ENCODE measurements around the gene ZMIZ1. TPM values are rescaled to one million over a fixed set of nuclear protein-coding genes. Genes with fewer than 3 reads are reported as not detected.

ZMIZ1 gene
- total RNA-seq, 4 donors from 2014 or later, result 58.1 to 87.4 (median 74.2) TPM

DNA sequence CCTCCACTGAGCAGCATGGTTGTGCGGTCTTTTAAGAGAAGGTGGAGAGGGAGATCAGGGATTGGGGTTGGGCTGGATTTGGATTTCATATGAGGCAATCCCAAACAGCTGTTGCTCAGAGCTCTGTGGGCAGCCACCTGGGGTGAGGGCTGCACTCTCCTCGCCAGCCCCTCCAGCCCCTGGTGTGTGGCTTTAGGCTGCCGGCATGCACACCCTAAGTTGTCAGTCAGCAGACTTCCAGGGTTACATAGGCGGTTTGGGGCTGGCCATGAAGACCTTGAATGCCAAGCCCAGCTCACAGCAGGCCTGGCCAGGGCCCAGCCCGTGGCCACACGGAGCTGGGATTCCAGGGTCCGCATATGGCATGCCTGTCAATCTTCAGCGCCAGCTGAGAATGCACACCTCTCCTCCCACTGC is 54.8 kb downstream of the ZMIZ1 start:
- no peak for DNase-seq (ENCODE audit: low spot score in 2 of 2)
- 68 to 78% methylated on average over 8 of the region's 8 CpGs for WGBS, 2 donors
- H3K4me3 ChIP-seq (ENCODE audit: low read depth, poor library complexity, severe bottlenecking), result no peak overlapping the region
- intact Hi-C loops (cut with DNase I; ENCODE audit: low total_unique reads), result loop anchor here (10.0 kb wide), 1 partner anchor 1811 kb away; no protein-coding TSS in a partner anchor
- TF ChIP-seq, protein P1, sequence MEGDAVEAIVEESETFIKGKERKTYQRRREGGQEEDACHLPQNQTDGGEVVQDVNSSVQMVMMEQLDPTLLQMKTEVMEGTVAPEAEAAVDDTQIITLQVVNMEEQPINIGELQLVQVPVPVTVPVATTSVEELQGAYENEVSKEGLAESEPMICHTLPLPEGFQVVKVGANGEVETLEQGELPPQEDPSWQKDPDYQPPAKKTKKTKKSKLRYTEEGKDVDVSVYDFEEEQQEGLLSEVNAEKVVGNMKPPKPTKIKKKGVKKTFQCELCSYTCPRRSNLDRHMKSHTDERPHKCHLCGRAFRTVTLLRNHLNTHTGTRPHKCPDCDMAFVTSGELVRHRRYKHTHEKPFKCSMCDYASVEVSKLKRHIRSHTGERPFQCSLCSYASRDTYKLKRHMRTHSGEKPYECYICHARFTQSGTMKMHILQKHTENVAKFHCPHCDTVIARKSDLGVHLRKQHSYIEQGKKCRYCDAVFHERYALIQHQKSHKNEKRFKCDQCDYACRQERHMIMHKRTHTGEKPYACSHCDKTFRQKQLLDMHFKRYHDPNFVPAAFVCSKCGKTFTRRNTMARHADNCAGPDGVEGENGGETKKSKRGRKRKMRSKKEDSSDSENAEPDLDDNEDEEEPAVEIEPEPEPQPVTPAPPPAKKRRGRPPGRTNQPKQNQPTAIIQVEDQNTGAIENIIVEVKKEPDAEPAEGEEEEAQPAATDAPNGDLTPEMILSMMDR (IDR thresholded peaks at IDR 0.05), result no peak
- no peak for TF ChIP-seq POLR2A (IDR thresholded peaks at IDR 0.05)

DNA sequence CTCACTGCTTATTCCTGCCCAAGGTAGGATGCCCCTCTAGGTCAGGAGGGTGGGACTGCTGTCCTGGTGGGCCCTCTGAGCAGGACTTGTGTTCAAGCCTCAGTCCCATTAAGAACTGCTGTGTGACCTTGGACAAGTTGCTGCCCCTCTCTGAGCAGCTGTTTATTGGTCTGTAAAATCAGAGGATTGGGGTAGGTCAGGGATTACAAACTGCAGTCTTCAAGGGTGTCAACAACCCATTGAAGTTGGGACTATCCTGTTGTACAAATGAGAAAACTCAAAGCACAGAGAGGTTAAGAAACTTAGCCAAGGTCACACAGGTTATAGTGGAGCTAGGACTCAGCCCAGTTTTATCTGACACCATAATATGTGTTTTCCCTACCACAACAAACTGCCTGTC is 55.3 kb downstream of the ZMIZ1 start:
- TF ChIP-seq, protein P1 (IDR thresholded peaks at IDR 0.05), result no peak
- no peak for TF ChIP-seq POLR2A (IDR thresholded peaks at IDR 0.05)
- no peak overlapping the region for H3K4me3 ChIP-seq (ENCODE audit: low read depth, poor library complexity, severe bottlenecking)
- no peak for DNase-seq (ENCODE audit: low spot score in 2 of 2)
- intact Hi-C loops (cut with DNase I; ENCODE audit: low total_unique reads), result loop anchor here (10.0 kb wide), 1 partner anchor 1811 kb away; no protein-coding TSS in a partner anchor

DNA sequence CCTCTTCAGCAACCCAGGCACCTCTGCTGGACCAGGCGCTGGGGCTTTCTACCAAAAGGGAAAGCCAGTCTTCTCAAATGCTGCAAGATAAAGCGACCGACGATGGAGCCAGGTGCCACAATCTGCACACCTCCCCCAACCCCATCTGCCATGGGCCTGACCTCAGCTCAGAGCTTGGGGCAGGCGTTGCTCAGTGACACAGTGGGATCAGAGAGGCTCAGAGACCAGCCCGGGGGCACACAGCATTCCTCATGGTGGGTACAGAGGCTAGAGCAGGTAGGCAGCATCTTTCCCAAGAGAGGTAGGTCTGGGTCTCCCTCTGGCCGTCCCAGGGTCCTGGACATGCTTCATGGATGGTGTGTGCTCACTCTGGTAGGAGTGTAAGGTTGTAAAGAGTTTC is 56.3 kb downstream of the ZMIZ1 start:
- intact Hi-C loops (cut with DNase I; ENCODE audit: low total_unique reads), result loop anchor here (10.0 kb wide), 1 partner anchor 1810 kb away; no protein-coding TSS in a partner anchor
- TF ChIP-seq, protein P1 (IDR thresholded peaks at IDR 0.05), result no peak
- no peak for TF ChIP-seq POLR2A (IDR thresholded peaks at IDR 0.05)
- no peak for DNase-seq (ENCODE audit: low spot score in 2 of 2)
- H3K4me3 ChIP-seq (ENCODE audit: low read depth, poor library complexity, severe bottlenecking), result no peak overlapping the region
- 86 to 94% methylated on average over 7 of the region's 7 CpGs for WGBS, 2 donors

DNA sequence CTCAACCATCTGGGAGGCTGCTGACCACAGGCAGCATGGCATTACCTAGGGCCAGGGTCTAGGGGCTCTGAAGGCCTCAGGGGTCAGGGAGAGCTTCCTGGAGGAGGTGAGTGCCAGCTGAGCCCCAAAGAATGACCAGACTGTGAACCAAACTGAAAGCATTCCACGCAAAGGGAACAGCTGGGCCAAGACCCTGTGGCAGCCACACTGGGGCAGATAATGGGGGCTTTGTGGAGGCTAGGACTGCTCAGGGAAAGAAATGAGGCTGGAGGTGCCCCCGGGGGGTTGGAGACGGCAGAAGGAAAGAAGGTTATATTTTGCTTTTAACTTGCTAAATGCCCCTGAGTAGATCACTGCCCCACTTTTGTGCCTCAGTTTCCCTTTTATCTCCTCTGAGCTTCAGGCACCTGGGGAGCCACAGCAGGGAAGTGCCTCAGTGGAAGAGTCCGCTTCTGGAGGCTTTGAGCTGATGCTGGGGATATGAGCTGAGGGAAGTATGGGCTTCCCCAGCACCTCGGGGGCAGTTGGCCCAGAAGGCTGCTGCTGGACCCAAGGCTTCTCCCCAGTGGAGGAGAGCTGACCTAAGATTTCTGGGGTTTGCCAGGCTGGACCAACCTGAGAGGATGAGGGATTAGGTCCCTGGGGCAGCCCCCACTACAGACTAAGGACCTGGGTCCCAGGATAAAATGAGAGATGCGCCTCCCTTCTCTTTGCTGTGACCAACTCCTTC is 57.8 kb downstream of the ZMIZ1 start:
- intact Hi-C loops (cut with DNase I; ENCODE audit: low total_unique reads), result loop anchor here (10.0 kb wide), 1 partner anchor 1808 kb away; no protein-coding TSS in a partner anchor
- no peak for DNase-seq (ENCODE audit: low spot score in 2 of 2)
- H3K4me3 ChIP-seq (ENCODE audit: low read depth, poor library complexity, severe bottlenecking), result no peak overlapping the region
- TF ChIP-seq POLR2A (IDR thresholded peaks at IDR 0.05), result no peak
- TF ChIP-seq, protein P1 (IDR thresholded peaks at IDR 0.05), result no peak
- WGBS, 2 donors, result 85 to 92% methylated on average over 6 of the region's 6 CpGs

DNA sequence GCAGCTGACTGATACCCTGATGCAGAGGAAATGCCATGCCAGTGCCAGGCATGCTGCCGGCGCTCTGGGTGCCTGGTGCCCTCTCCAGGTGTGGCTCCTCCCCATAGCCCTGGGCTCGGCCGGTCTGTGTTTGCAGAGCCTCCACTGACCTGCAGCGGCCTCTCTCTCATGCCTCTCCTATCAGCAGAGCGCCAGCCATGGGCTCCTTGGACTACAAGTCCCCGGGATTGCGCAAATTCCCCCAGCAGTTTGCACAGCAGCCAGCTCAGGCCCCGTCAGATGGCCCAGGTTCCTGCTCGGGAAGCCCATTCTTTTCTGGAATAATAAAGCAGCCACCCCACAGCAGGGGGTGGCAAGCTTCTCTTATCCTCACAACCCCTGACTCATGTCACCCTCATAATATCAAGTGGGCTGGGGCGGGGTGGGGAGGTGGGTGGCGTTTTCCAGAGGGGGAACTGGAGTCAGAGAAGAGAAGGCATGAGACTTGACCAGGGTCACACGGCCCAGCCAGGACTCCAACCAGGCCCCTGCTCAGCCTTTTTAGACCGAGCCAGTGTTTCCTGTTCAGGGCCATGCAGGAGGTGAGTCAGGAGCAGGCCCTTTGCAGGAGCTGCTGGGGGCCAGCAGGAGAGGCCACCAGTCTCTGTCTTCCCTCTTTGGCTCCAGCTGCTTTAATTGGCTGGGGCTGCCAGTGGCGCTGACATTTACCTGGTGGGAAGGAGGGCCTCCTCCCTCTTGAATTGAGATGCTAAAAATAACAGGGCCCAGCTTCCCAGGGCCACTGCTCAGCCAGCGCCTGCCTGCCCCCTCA is 58.6 kb downstream of the ZMIZ1 start:
- TF ChIP-seq POLR2A (IDR thresholded peaks at IDR 0.05), result no peak
- TF ChIP-seq, protein P1 (IDR thresholded peaks at IDR 0.05), result no peak
- intact Hi-C loops (cut with DNase I; ENCODE audit: low total_unique reads), result loop anchor here (10.0 kb wide), 1 partner anchor 1807 kb away; no protein-coding TSS in a partner anchor
- H3K4me3 ChIP-seq (ENCODE audit: low read depth, poor library complexity, severe bottlenecking), result no peak overlapping the region
- 56 to 66% methylated on average over 16 of the region's 16 CpGs for WGBS, 2 donors
- peak; percentile 62 to 95 for DNase-seq (ENCODE audit: low spot score in 2 of 2)

Measured in lower leg skin (tissue), 4 donors.